OCI-LY1 (cell line): ENCODE measurements around the gene DGKQ.

Source experiments
- H2AFZ ChIP-seq: fragments of 200-600 bp; sonication (generic), shearing (Covaris generic); 2 replicates; pipeline ENCODE4 v1.6.0; 2014; ENCODE audit warnings: antibody characterized with exemption, mild to moderate bottlenecking, low read length
- H3F3A ChIP-seq: fragments of 200-600 bp; sonication (generic), shearing (Covaris generic); 2 replicates; pipeline ENCODE4 v1.6.0; 2014; ENCODE audit warnings: mild to moderate bottlenecking, antibody characterized with exemption, low read length, moderate library complexity; ENCODE audit not compliant: insufficient read depth
- H3K27ac ChIP-seq: fragments of 200-600 bp; sonication (generic); 2 replicates; pipeline ENCODE4 v1.5.1; 2014; ENCODE audit warnings: low read length, mixed run types, mild to moderate bottlenecking, low read depth; ENCODE audit not compliant: poor library complexity, severe bottlenecking
- H3K27me3 ChIP-seq: fragments of 200-600 bp; sonication (generic); 2 replicates; pipeline ENCODE4 v1.6.0; 2014; ENCODE audit warnings: antibody characterized with exemption, mild to moderate bottlenecking, low read length, moderate library complexity; ENCODE audit not compliant: insufficient read depth
- H3K36me3 ChIP-seq: fragments of 200-600 bp; sonication (generic); 2 replicates; pipeline ENCODE4 v1.6.1; 2014; ENCODE audit warnings: mild to moderate bottlenecking, antibody characterized with exemption, low read length, moderate library complexity, mixed read lengths; ENCODE audit not compliant: insufficient read depth
- H3K4me1 ChIP-seq: fragments of 200-600 bp; sonication (generic); 2 replicates; pipeline ENCODE4 v1.5.1; 2014; ENCODE audit warnings: mild to moderate bottlenecking, low read length, moderate library complexity; ENCODE audit not compliant: insufficient read depth, severe bottlenecking
- H3K4me2 ChIP-seq: fragments of 200-600 bp; sonication (generic), shearing (Covaris generic); 2 replicates; pipeline ENCODE4 v1.6.1; 2014; ENCODE audit warnings: low read length
- H3K4me3 ChIP-seq: fragments of 200-600 bp; sonication (generic); 2 replicates; pipeline ENCODE4 v1.5.1; 2014; ENCODE audit warnings: low read length, low read depth, mild to moderate bottlenecking, mixed read lengths; ENCODE audit not compliant: poor library complexity, severe bottlenecking
- H3K79me2 ChIP-seq: fragments of 200-600 bp; shearing (Covaris generic); 2 replicates; pipeline ENCODE4 v1.6.1; 2016; ENCODE audit warnings: mixed run types, low read length, mixed read lengths; ENCODE audit not compliant: insufficient read depth
- H3K9ac ChIP-seq: fragments of 200-600 bp; sonication (generic), shearing (Covaris generic); 2 replicates; pipeline ENCODE4 v1.6.1; 2014; ENCODE audit warnings: mild to moderate bottlenecking, low read length, mixed read lengths
- H3K9me2 ChIP-seq: fragments of 200-600 bp; sonication (generic), shearing (Covaris generic); 2 replicates; pipeline ENCODE4 v1.6.1; 2014; ENCODE audit warnings: low read depth, mild to moderate bottlenecking, low read length, mixed read lengths
- H3K9me3 ChIP-seq: fragments of 200-600 bp; shearing (Covaris generic); 2 replicates; pipeline ENCODE4 v1.6.1; 2014; ENCODE audit warnings: low read length, mixed read lengths
- H4K20me1 ChIP-seq: fragments of 200-600 bp; sonication (generic), shearing (Covaris generic); 2 replicates; pipeline ENCODE4 v1.6.0; 2016; ENCODE audit warnings: mild to moderate bottlenecking, low read length; ENCODE audit not compliant: insufficient read depth
- CTCF ChIP-seq: fragments of 200-600 bp; sonication (generic), shearing (Covaris generic); IDR thresholded peaks from 2 replicates; pipeline ENCODE4 v1.5.1; 2017; ENCODE audit warnings: mild to moderate bottlenecking, antibody characterized with exemption, low read length, moderate library complexity, mixed read lengths
- EZH2 ChIP-seq: fragments of 200-600 bp; sonication (generic), shearing (Covaris generic); IDR thresholded peaks from 2 replicates; pipeline ENCODE4 v1.8.0; 2017; ENCODE audit warnings: borderline replicate concordance, mixed run types, mild to moderate bottlenecking, antibody characterized with exemption, low read length, moderate library complexity, mixed read lengths

DGKQ gene

GRCh38 chr4:914531-914930 is 58.8 kb downstream of the DGKQ start:
- peaks cover 7% of the 10 kb centered on the region for H3K79me2 ChIP-seq

GRCh38 chr4:913280-913618 is 60.1 kb downstream of the DGKQ start:
- H4K20me1 ChIP-seq, result no peaks in the 10 kb centered on the region
- TF ChIP-seq EZH2 (no peak), CTCF (no peak)
- no peak overlapping the region for H3K9ac ChIP-seq
- no peaks in the 10 kb centered on the region for H3K9me3 ChIP-seq
- no peaks in the 10 kb centered on the region; the same call in 1 of the 2 replicates for H3K36me3 ChIP-seq
- peaks cover 7% of the 10 kb centered on the region for H3K79me2 ChIP-seq
- no peak overlapping the region for H3K4me3 ChIP-seq
- no peak overlapping the region for H2AFZ ChIP-seq
- H3K27ac ChIP-seq, result no peak overlapping the region
- H3K4me1 ChIP-seq, result peaks cover 19% of the 10 kb centered on the region
- H3K27me3 ChIP-seq, result no peaks in the 10 kb centered on the region
- H3K9me2 ChIP-seq, result no peaks in the 10 kb centered on the region
- no peak overlapping the region for H3K4me2 ChIP-seq
- no peaks in the 10 kb centered on the region for H3F3A ChIP-seq

More at GRCh38 chr4:914531-914930, 58.8 kb downstream of the DGKQ start:
- H3K27ac ChIP-seq, result no peak overlapping the region
- no peak overlapping the region for H2AFZ ChIP-seq
- no peaks in the 10 kb centered on the region; the same call in 1 of the 2 replicates for H3K36me3 ChIP-seq
- H4K20me1 ChIP-seq, result no peaks in the 10 kb centered on the region
- H3K4me1 ChIP-seq, result peaks cover 19% of the 10 kb centered on the region
- H3K9me3 ChIP-seq, result no peaks in the 10 kb centered on the region
- no peaks in the 10 kb centered on the region for H3K9me2 ChIP-seq
- TF ChIP-seq CTCF, result no peak
- no peak for TF ChIP-seq EZH2
- H3K4me3 ChIP-seq, result peak overlapping the region; percentile 48
- peak overlapping the region; percentile 76 for H3K4me2 ChIP-seq
- peak overlapping the region; percentile 47; the same call in 1 of the 2 replicates for H3K9ac ChIP-seq
- no peaks in the 10 kb centered on the region for H3K27me3 ChIP-seq
- H3F3A ChIP-seq, result no peaks in the 10 kb centered on the region

GRCh38 chr4:912548-913279 is 60.7 kb downstream of the DGKQ start:
- no peak overlapping the region for H2AFZ ChIP-seq
- no peaks in the 10 kb centered on the region for H3K9me2 ChIP-seq
- no peak overlapping the region for H3K9ac ChIP-seq
- no peaks in the 10 kb centered on the region; the same call in 1 of the 2 replicates for H3K36me3 ChIP-seq
- no peaks in the 10 kb centered on the region for H3F3A ChIP-seq
- H3K9me3 ChIP-seq, result no peaks in the 10 kb centered on the region
- no peaks in the 10 kb centered on the region for H4K20me1 ChIP-seq
- H3K4me3 ChIP-seq, result no peak overlapping the region
- H3K27me3 ChIP-seq, result no peaks in the 10 kb centered on the region
- peaks cover 19% of the 10 kb centered on the region for H3K4me1 ChIP-seq
- H3K79me2 ChIP-seq, result peaks cover 2% of the 10 kb centered on the region
- no peak for TF ChIP-seq EZH2
- TF ChIP-seq CTCF, result no peak
- H3K27ac ChIP-seq, result no peak overlapping the region
- no peak overlapping the region for H3K4me2 ChIP-seq
